BLaER1 (cell line): ENCODE results near the gene ACLY.
"Not testable (repeated sequence)": the region's sequence is repeated elsewhere in the genome, so short reads cannot be mapped to it uniquely, and the experiment has no call there.

Source experiments
- H3K27ac ChIP-seq: shearing (Covaris generic); formaldehyde crosslinking; 2 replicates; pipeline ENCODE4 v1.8.1; 2022
- H3K27me3 ChIP-seq: shearing (Covaris generic); formaldehyde crosslinking; 2 replicates; pipeline ENCODE4 v1.8.1; 2022
- H3K36me3 ChIP-seq: shearing (Covaris generic); formaldehyde crosslinking; 2 replicates; pipeline ENCODE4 v1.8.1; 2022
- H3K4me1 ChIP-seq: shearing (Covaris generic); formaldehyde crosslinking; 2 replicates; pipeline ENCODE4 v1.8.1; 2022
- H3K4me2 ChIP-seq: shearing (Covaris generic); formaldehyde crosslinking; 2 replicates; pipeline ENCODE4 v1.8.1; 2022
- H3K4me3 ChIP-seq: shearing (Covaris generic); formaldehyde crosslinking; 2 replicates; pipeline ENCODE4 v1.8.1; 2022
- H3K9ac ChIP-seq: shearing (Covaris generic); formaldehyde crosslinking; 2 replicates; pipeline ENCODE4 v1.8.1; 2022
- H3K9me3 ChIP-seq: shearing (Covaris generic); formaldehyde crosslinking; 2 replicates; pipeline ENCODE4 v1.8.1; 2022
- H4K20me1 ChIP-seq: shearing (Covaris generic); formaldehyde crosslinking; 2 replicates; pipeline ENCODE4 v1.8.1; 2022
- Cebpa-rat ChIP-seq: shearing (Covaris generic); IDR thresholded peaks from 2 replicates; pipeline ENCODE4 v1.8.1; 2022

Gene ACLY

GRCh38 chr17:41941168-41941567 lies 22.4 kb upstream of the ACLY start:
- no peaks in the 10 kb centered on the region for H3K9me3 ChIP-seq
- H3K27me3 ChIP-seq, result no peaks in the 10 kb centered on the region
- H3K4me3 ChIP-seq, result no peak overlapping the region
- no peak overlapping the region for H3K9ac ChIP-seq
- no peak overlapping the region for H3K4me2 ChIP-seq
- H3K36me3 ChIP-seq, result no peaks in the 10 kb centered on the region
- TF ChIP-seq Cebpa-rat, result no peak
- peaks cover 38% of the 10 kb centered on the region for H3K4me1 ChIP-seq
- no peaks in the 10 kb centered on the region for H4K20me1 ChIP-seq
- no peak overlapping the region for H3K27ac ChIP-seq

GRCh38 chr17:41939693-41940090 lies 20.9 kb upstream of the ACLY start:
- Histone ChIP-seq H3K4me3 (no peak overlapping the region), H3K9ac (no peak overlapping the region), H3K9me3 (no peaks in the 10 kb centered on the region), H3K4me2 (peak overlapping the region; percentile 19; the same call in 1 of the 2 replicates), H3K27me3 (no peaks in the 10 kb centered on the region), H4K20me1 (no peaks in the 10 kb centered on the region), H3K4me1 (peaks cover 32% of the 10 kb centered on the region), H3K36me3 (no peaks in the 10 kb centered on the region), H3K27ac (no peak overlapping the region)
- TF ChIP-seq Cebpa-rat, result no peak

GRCh38 chr17:41939044-41939692 lies 20.4 kb upstream of the ACLY start:
- TF ChIP-seq Cebpa-rat, result no peak
- Histone ChIP-seq H3K4me1 (peaks cover 32% of the 10 kb centered on the region), H3K9ac (no peak overlapping the region), H3K9me3 (no peaks in the 10 kb centered on the region), H3K4me3 (no peak overlapping the region), H4K20me1 (no peaks in the 10 kb centered on the region), H3K4me2 (no peak overlapping the region), H3K27me3 (no peaks in the 10 kb centered on the region), H3K36me3 (no peaks in the 10 kb centered on the region), H3K27ac (no peak overlapping the region)

GRCh38 chr17:41937970-41938954 lies 19.5 kb upstream of the ACLY start:
- no peaks in the 10 kb centered on the region for H3K36me3 ChIP-seq
- peak overlapping the region; percentile 52 for H3K4me2 ChIP-seq
- no peaks in the 10 kb centered on the region for H4K20me1 ChIP-seq
- H3K4me3 ChIP-seq, result no peak overlapping the region
- peaks cover 32% of the 10 kb centered on the region for H3K4me1 ChIP-seq
- no peak for TF ChIP-seq Cebpa-rat
- H3K9me3 ChIP-seq, result no peaks in the 10 kb centered on the region
- peak overlapping the region; percentile 2; the same call in 1 of the 2 replicates for H3K27ac ChIP-seq
- no peaks in the 10 kb centered on the region for H3K27me3 ChIP-seq
- H3K9ac ChIP-seq, result no peak overlapping the region; the same call in 1 of the 2 replicates

- no peaks in the 10 kb centered on the region for H3K27me3 ChIP-seq
- no peak overlapping the region for H3K4me2 ChIP-seq
- no peak for TF ChIP-seq Cebpa-rat
- H3K4me1 ChIP-seq, result peaks cover 57% of the 10 kb centered on the region
- no peak overlapping the region for H3K27ac ChIP-seq
- H3K36me3 ChIP-seq, result no peaks in the 10 kb centered on the region
- H4K20me1 ChIP-seq, result no peaks in the 10 kb centered on the region
- H3K4me3 ChIP-seq, result no peak overlapping the region
- no peak overlapping the region for H3K9ac ChIP-seq
- H3K9me3 ChIP-seq, result no peaks in the 10 kb centered on the region
Observed at GRCh38 chr17:41935641-41936040, 16.9 kb upstream of the ACLY start.

- H4K20me1 ChIP-seq, result no peaks in the 10 kb centered on the region
- no peak overlapping the region for H3K9ac ChIP-seq
- H3K4me1 ChIP-seq, result peaks cover 62% of the 10 kb centered on the region
- H3K27me3 ChIP-seq, result no peaks in the 10 kb centered on the region
- H3K4me2 ChIP-seq, result peak overlapping the region; percentile 37
- H3K9me3 ChIP-seq, result no peaks in the 10 kb centered on the region
- H3K4me3 ChIP-seq, result no peak overlapping the region
- H3K27ac ChIP-seq, result peak overlapping the region; percentile 11; the same call in 1 of the 2 replicates
- no peak for TF ChIP-seq Cebpa-rat
- H3K36me3 ChIP-seq, result no peaks in the 10 kb centered on the region
Observed at GRCh38 chr17:41932816-41933389, 14.2 kb upstream of the ACLY start.

GRCh38 chr17:41931715-41932114 lies 13.0 kb upstream of the ACLY start:
- H3K9ac ChIP-seq, H3K9me3 ChIP-seq: not testable (repeated sequence)

GRCh38 chr17:41930833-41931156 lies 12.0 kb upstream of the ACLY start:
- Histone ChIP-seq H3K4me1 (peaks cover 70% of the 10 kb centered on the region), H3K9ac (0 out of 2 replicates have a peak overlapping the region, but pooled peaks have one; percentile 46), H3K4me2 (peak overlapping the region; percentile 81), H3K4me3 (peak overlapping the region; percentile 63)
- not testable (repeated sequence) for H3K9me3 ChIP-seq, H4K20me1 ChIP-seq, H3K36me3 ChIP-seq, H3K27me3 ChIP-seq, H3K27ac ChIP-seq

More at GRCh38 chr17:41931715-41932114, 13.0 kb upstream of the ACLY start:
- not testable (repeated sequence) for H4K20me1 ChIP-seq, H3K36me3 ChIP-seq, H3K27ac ChIP-seq, H3K4me3 ChIP-seq, H3K27me3 ChIP-seq
- H3K4me1 ChIP-seq, result peaks cover 62% of the 10 kb centered on the region
- 0 out of 2 replicates have a peak overlapping the region, but pooled peaks have one; percentile 37 for H3K4me2 ChIP-seq

- Histone ChIP-seq H3K36me3 (no peaks in the 10 kb centered on the region), H3K27ac (peak within 1 kb of the TSS; percentile 54), H3K4me1 (peaks cover 75% of the 10 kb centered on the region), H3K4me3 (peak within 1 kb of the TSS; percentile 63), H3K9ac (peak within 1 kb of the TSS; percentile 46; the same call in 1 of the 2 replicates), H3K27me3 (no peaks in the 10 kb centered on the region), H3K9me3 (no peaks in the 10 kb centered on the region), H4K20me1 (no peaks in the 10 kb centered on the region), H3K4me2 (peak within 1 kb of the TSS; percentile 81)
- no peak for TF ChIP-seq Cebpa-rat
Observed at GRCh38 chr17:41930009-41930832, 11.5 kb upstream of the ACLY start, which contains the start of gene ODAD4. Gene ODAD4 (plus strand): TSS chr17:41930617. CDS start chr17:41930724, 107 bp downstream.
